ENCODE results near the gene INPP4B. TPM values are rescaled to one million over a fixed set of nuclear protein-coding genes. Genes with fewer than 3 reads are reported as not detected.

The INPP4B gene
- total RNA-seq, 2 experiments from 2014 or later = not detected

DNA sequence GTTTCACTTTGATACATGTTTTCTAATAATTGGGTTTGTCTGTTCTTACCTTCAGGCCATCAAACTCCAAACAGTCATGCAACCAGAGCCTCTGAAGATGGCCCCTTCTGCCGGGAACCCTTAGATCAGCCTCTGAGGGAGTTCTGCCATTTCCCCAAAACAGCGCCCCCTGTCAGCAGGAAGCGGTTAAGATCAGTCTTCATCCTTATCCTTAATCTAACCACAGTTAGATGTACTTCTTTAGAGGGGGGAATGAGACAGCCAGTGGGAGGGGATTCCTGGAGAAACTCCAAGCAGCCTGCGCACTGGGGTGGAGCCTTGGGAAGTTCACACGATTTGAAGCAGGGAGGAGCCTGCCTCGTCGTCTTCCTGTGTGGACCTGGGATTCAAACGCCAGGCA, 185.4 kb downstream of the INPP4B start:
- no TSS peak for BruUV-seq (replicated peaks)
- Histone ChIP-seq H3K4me1 (ENCODE audit: insufficient read depth, low read length, poor library complexity, severe bottlenecking) (no peaks in the 10 kb centered on the region), H4K20me1 (ENCODE audit: insufficient read depth, low read length) (no peaks in the 10 kb centered on the region), H3K4me3 (ENCODE audit: low read depth, low read length, poor library complexity, severe bottlenecking) (no peak overlapping the region), H3K27ac (ENCODE audit: low read depth, low read length, poor library complexity, severe bottlenecking) (no peak overlapping the region), H3K4me2 (ENCODE audit: low read length) (no peak overlapping the region), H3K36me3 (ENCODE audit: insufficient read depth, low read length) (no peaks in the 10 kb centered on the region), H3K79me2 (ENCODE audit: insufficient read depth, low read depth, low read length) (no peaks in the 10 kb centered on the region), H2AFZ (ENCODE audit: low read length) (no peak overlapping the region), H3K9me3 (ENCODE audit: low read length) (peaks cover 26% of the 10 kb centered on the region), H3K9me2 (ENCODE audit: insufficient read depth, low read length) (no peaks in the 10 kb centered on the region)
- POLR2A ChIA-PET = interaction anchor here (1.3 kb wide), 1 partner anchor 9 kb away, joined by 3 read pairs; no protein-coding TSS in a partner anchor
- TF ChIP-seq, protein P1, sequence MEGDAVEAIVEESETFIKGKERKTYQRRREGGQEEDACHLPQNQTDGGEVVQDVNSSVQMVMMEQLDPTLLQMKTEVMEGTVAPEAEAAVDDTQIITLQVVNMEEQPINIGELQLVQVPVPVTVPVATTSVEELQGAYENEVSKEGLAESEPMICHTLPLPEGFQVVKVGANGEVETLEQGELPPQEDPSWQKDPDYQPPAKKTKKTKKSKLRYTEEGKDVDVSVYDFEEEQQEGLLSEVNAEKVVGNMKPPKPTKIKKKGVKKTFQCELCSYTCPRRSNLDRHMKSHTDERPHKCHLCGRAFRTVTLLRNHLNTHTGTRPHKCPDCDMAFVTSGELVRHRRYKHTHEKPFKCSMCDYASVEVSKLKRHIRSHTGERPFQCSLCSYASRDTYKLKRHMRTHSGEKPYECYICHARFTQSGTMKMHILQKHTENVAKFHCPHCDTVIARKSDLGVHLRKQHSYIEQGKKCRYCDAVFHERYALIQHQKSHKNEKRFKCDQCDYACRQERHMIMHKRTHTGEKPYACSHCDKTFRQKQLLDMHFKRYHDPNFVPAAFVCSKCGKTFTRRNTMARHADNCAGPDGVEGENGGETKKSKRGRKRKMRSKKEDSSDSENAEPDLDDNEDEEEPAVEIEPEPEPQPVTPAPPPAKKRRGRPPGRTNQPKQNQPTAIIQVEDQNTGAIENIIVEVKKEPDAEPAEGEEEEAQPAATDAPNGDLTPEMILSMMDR (conservative IDR thresholded peaks at IDR 0.05; ENCODE audit: low read length) = peak; percentile 57
- no peak for TF ChIP-seq EZH2phosphoT487 (IDR thresholded peaks at IDR 0.05; ENCODE audit: borderline replicate concordance, low read depth, low read length)
- no peak for DNase-seq (ENCODE audit: low spot score)
- intact Hi-C loops (cut with micrococcal nuclease; ENCODE audit: unreplicated experiment) = no loop called here
- CTCF ChIA-PET (ENCODE audit: unreplicated experiment) = no interaction called here

- Histone ChIP-seq H3K4me3 (ENCODE audit: low read depth, low read length, poor library complexity, severe bottlenecking) (no peak overlapping the region), H3K9me2 (ENCODE audit: insufficient read depth, low read length) (no peaks in the 10 kb centered on the region), H3K36me3 (ENCODE audit: insufficient read depth, low read length) (no peaks in the 10 kb centered on the region), H3K27ac (ENCODE audit: low read depth, low read length, poor library complexity, severe bottlenecking) (no peak overlapping the region), H3K4me2 (ENCODE audit: low read length) (no peak overlapping the region), H3K79me2 (ENCODE audit: insufficient read depth, low read depth, low read length) (no peaks in the 10 kb centered on the region), H3K4me1 (ENCODE audit: insufficient read depth, low read length, poor library complexity, severe bottlenecking) (no peaks in the 10 kb centered on the region), H4K20me1 (ENCODE audit: insufficient read depth, low read length) (no peaks in the 10 kb centered on the region), H2AFZ (ENCODE audit: low read length) (no peak overlapping the region), H3K9me3 (ENCODE audit: low read length) (peaks cover 35% of the 10 kb centered on the region)
- no TSS peak for BruUV-seq (replicated peaks)
- POLR2A ChIA-PET = no interaction called here
- intact Hi-C loops (cut with micrococcal nuclease; ENCODE audit: unreplicated experiment) = no loop called here
- TF ChIP-seq, protein P1 (conservative IDR thresholded peaks at IDR 0.05; ENCODE audit: low read length) = no peak
- no peak for TF ChIP-seq EZH2phosphoT487 (IDR thresholded peaks at IDR 0.05; ENCODE audit: borderline replicate concordance, low read depth, low read length)
- CTCF ChIA-PET (ENCODE audit: unreplicated experiment) = no interaction called here
- DNase-seq (ENCODE audit: low spot score) = peak; percentile 30
Measured at GRCh38 chr4:142656178-142656577, 189.9 kb downstream of the INPP4B start.

- TF ChIP-seq, protein P1 (conservative IDR thresholded peaks at IDR 0.05; ENCODE audit: low read length) = no peak
- TF ChIP-seq EZH2phosphoT487 (IDR thresholded peaks at IDR 0.05; ENCODE audit: borderline replicate concordance, low read depth, low read length) = no peak
- Histone ChIP-seq H3K4me1 (ENCODE audit: insufficient read depth, low read length, poor library complexity, severe bottlenecking) (no peaks in the 10 kb centered on the region), H3K27ac (ENCODE audit: low read depth, low read length, poor library complexity, severe bottlenecking) (no peak overlapping the region), H3K9me2 (ENCODE audit: insufficient read depth, low read length) (no peaks in the 10 kb centered on the region), H3K9me3 (ENCODE audit: low read length) (no peaks in the 10 kb centered on the region), H4K20me1 (ENCODE audit: insufficient read depth, low read length) (no peaks in the 10 kb centered on the region), H3K4me3 (ENCODE audit: low read depth, low read length, poor library complexity, severe bottlenecking) (no peak overlapping the region), H2AFZ (ENCODE audit: low read length) (no peak overlapping the region), H3K36me3 (ENCODE audit: insufficient read depth, low read length) (no peaks in the 10 kb centered on the region), H3K4me2 (ENCODE audit: low read length) (no peak overlapping the region), H3K79me2 (ENCODE audit: insufficient read depth, low read depth, low read length) (no peaks in the 10 kb centered on the region)
- no peak for DNase-seq (ENCODE audit: low spot score)
- ChIA-PET POLR2A (no interaction called here), CTCF (ENCODE audit: unreplicated experiment) (no interaction called here)
- no TSS peak for BruUV-seq (replicated peaks)
- intact Hi-C loops (cut with micrococcal nuclease; ENCODE audit: unreplicated experiment) = no loop called here
Measured at GRCh38 chr4:142648378-142648777, 197.7 kb downstream of the INPP4B start.
